Thyroid gland (tissue), 4 donors: ENCODE results near the gene ASCL5. TPM values are rescaled to one million over a fixed set of nuclear protein-coding genes. Genes with fewer than 3 reads are reported as not detected.

Source experiments
- DNase-seq, 2 donors: peaks; one replicate each; pipeline ENCODE4 v3.0.0-alpha.2; 2019
- H3K27ac ChIP-seq, 3 donors: fragments of 200-600 bp; sonication (generic); 1 replicate in 2 of 3; 2 replicates in 1 of 3; pipeline ENCODE4 v1.5.1; 2016 to 2019; ENCODE audit warnings: mild to moderate bottlenecking in 1 of 3, moderate library complexity in 1 of 3
- H3K27me3 ChIP-seq: fragments of 200-600 bp; sonication (generic); one replicate; pipeline ENCODE4 v1.5.1; 2019
- H3K36me3 ChIP-seq, 2 donors: fragments of 200-600 bp; sonication (generic); one replicate each; pipeline ENCODE4 v1.5.1; 2016 to 2019
- H3K4me1 ChIP-seq, 2 donors: fragments of 200-600 bp; sonication (generic); one replicate each; pipeline ENCODE4 v1.5.1; 2017 to 2019
- H3K4me3 ChIP-seq, 3 donors: fragments of 200-600 bp; sonication (generic); replicated peaks in 1 of 3; 1 replicate in 2 of 3; 2 replicates in 1 of 3; pipeline ENCODE4 v1.5.1; 2016; ENCODE audit warnings: mild to moderate bottlenecking in 1 of 3
- H3K9me3 ChIP-seq: fragments of 200-600 bp; sonication (generic); one replicate; pipeline ENCODE4 v1.5.1; 2017
- CTCF ChIP-seq, 6 experiments: fragments of 200-600 bp in 3 of 6; fragments of 450-650 bp in 3 of 6; sonication (generic) in 3 of 6; IDR thresholded peaks; one replicate each; pipeline ENCODE4 v1.5.1; 2016 to 2019; ENCODE audit warnings: antibody characterized with exemption in 6 of 6, mild to moderate bottlenecking in 2 of 6, inconsistent platforms in 1 of 6, moderate library complexity in 1 of 6
- POLR2A ChIP-seq, 2 donors: fragments of 450-650 bp; IDR thresholded peaks; one replicate each; pipeline ENCODE4 v1.6.1; 2017; ENCODE audit warnings: antibody characterized with exemption in 2 of 2, mild to moderate bottlenecking in 2 of 2, moderate library complexity in 1 of 2
- WGBS, 2 donors: methylation state at CpG; one replicate each; pipeline ENCODE4 v1.1.5; 2017; 5-methylcytosine and 5-hydroxymethylcytosine counted together
- intact Hi-C: fragments of 100-400 bp; cut with DNase I; formaldehyde crosslinking; loops from one replicate; pipeline ENCODE4 v1.15.1; 2023
- total RNA-seq, 4 donors: library from RNA; depleted of rRNA; stranded (reverse); fragments of >200 nt; gene quantifications; one replicate each; pipeline ENCODE4 v1.2.3, GENCODE V29; 2016

ASCL5 gene
- total RNA-seq, 4 donors from 2014 or later, result not detected

- TF ChIP-seq POLR2A (IDR thresholded peaks at IDR 0.05), result no peak
- TF ChIP-seq CTCF (IDR thresholded peaks at IDR 0.05), result no peak
- H3K27me3 ChIP-seq, result no peaks in the 10 kb centered on the region
- no peak overlapping the region for H3K4me3 ChIP-seq
- no peaks in the 10 kb centered on the region for H3K9me3 ChIP-seq
- H3K36me3 ChIP-seq, result peaks cover 21 to 51% of the 10 kb centered on the region in 2 donors
- intact Hi-C loops, result loop anchor here (5.0 kb wide), 1 partner anchor 36 kb away; no protein-coding TSS in a partner anchor
- no peak for DNase-seq
- no peak overlapping the region for H3K27ac ChIP-seq
- 87 to 98% methylated on average over 7 of the region's 7 CpGs for WGBS, 2 donors
- H3K4me1 ChIP-seq, result peaks cover 0 to 9% of the 10 kb centered on the region in 2 donors
These were observed 18.8 kb upstream of the ASCL5 start for GRCh38 chr1:201145816-201146215.

GRCh38 chr1:201145132-201145531 is 18.1 kb upstream of the ASCL5 start:
- DNase-seq, result no peak
- Histone ChIP-seq H3K9me3 (no peaks in the 10 kb centered on the region), H3K36me3 (peaks cover 21 to 51% of the 10 kb centered on the region in 2 donors), H3K27ac (no peak overlapping the region), H3K4me3 (no peak overlapping the region), H3K27me3 (no peaks in the 10 kb centered on the region), H3K4me1 (peaks cover 0 to 9% of the 10 kb centered on the region in 2 donors)
- TF ChIP-seq CTCF (IDR thresholded peaks at IDR 0.05) (no peak), POLR2A (IDR thresholded peaks at IDR 0.05) (no peak)
- intact Hi-C loops, result loop anchor here (5.0 kb wide), 1 partner anchor 37 kb away; no protein-coding TSS in a partner anchor
- 89 to 92% methylated on average over 3 of the region's 3 CpGs for WGBS, 2 donors

DNA sequence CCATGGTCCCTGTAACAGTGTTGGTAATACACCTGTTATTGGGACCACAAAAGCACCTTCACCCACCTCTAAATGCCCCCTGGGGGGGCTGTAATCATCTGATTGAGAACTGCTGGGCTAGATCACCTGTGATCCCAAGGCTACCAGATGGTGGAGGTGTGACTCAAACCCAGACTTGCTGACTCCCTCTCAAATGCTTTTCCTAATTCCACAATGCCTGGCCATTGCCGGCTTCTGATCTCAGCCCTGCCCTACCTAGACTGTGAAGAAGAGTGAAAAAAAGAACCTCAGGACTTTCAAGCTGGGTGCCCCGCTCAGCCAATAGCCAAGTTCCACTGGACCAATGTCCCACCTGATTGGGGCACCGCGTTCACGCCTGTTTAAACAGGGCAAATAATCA is 17.7 kb upstream of the ASCL5 start:
- H3K36me3 ChIP-seq, result peaks cover 21 to 51% of the 10 kb centered on the region in 2 donors
- no peaks in the 10 kb centered on the region for H3K9me3 ChIP-seq
- H3K27ac ChIP-seq, result no peak overlapping the region
- intact Hi-C loops, result loop anchor here (5.0 kb wide), 1 partner anchor 38 kb away; no protein-coding TSS in a partner anchor
- WGBS, 2 donors, result 76 to 85% methylated on average over 5 of the region's 5 CpGs
- peaks cover 0 to 9% of the 10 kb centered on the region in 2 donors for H3K4me1 ChIP-seq
- no peaks in the 10 kb centered on the region for H3K27me3 ChIP-seq
- no peak for TF ChIP-seq CTCF (IDR thresholded peaks at IDR 0.05)
- TF ChIP-seq POLR2A (IDR thresholded peaks at IDR 0.05), result no peak
- H3K4me3 ChIP-seq, result no peak overlapping the region
- no peak for DNase-seq

DNA sequence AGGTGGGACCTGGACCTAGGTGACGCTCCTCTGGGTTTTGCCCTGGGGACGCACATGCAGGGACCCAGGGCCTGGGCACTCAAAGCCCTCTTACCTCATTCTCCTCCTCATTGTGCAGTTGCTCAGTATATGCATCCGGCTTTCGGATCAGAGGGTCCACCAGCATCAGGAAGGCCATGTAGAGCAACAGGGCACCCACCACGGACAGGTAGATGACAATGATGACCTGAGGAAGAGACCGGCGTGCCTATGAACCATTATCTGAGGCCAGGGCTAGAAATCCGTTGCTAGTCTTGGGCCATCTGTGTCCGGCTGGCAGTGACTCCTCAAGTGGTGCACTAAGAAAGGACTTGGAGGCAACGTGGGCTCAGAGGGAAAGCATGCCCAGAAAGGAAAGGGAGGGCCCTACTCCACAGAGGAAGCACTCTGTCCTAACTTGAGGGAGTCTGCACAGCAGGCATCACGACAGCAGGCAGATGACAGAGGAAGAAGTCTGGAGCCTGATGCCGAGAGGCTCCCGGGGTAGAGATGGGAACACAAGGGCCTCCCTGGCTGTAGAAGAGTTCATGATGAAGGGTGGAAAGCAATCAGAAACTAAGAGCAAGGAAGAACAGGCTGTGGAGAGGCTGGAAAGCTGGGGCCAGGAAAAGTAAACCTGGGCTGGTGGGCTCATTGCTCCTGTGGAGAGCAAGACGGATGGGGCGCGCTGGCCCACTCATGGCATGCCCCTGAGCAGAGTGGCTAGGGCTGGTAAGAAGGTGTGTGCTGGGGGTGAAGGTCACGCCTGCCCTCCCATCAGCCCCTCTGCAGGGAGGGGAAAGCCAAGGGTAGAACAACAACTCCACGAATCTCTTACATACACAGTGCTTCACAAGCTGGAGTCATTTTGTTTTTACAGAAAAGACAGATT is 17.0 kb upstream of the ASCL5 start:
- H3K36me3 ChIP-seq, result peaks cover 21 to 51% of the 10 kb centered on the region in 2 donors

More for the DNA sequence above, 17.0 kb upstream of the ASCL5 start:
- intact Hi-C loops, result no loop called here
- Histone ChIP-seq H3K27me3 (no peaks in the 10 kb centered on the region), H3K4me1 (peaks cover 0 to 9% of the 10 kb centered on the region in 2 donors), H3K9me3 (no peaks in the 10 kb centered on the region), H3K4me3 (no peak overlapping the region), H3K27ac (no peak overlapping the region)
- no peak for TF ChIP-seq CTCF (IDR thresholded peaks at IDR 0.05)
- no peak for TF ChIP-seq POLR2A (IDR thresholded peaks at IDR 0.05)
- DNase-seq, result no peak
- 89 to 90% methylated on average over 17 to 18 of the region's 18 CpGs for WGBS, 2 donors
